NCI-H1694 (cell line): ENCODE results near the gene TMIGD2.
A peak's percentile ranks its signal among the peaks of the same experiment; 100 is the strongest.
"Not testable (repeated sequence)": the region's sequence is repeated elsewhere in the genome, so short reads cannot be mapped to it uniquely, and the experiment has no call there.

Source experiments
- DNase-seq: peaks from one replicate; lab custom pipeline; 2025; lab: John Stamatoyannopoulos, UW

Gene TMIGD2, protein sequence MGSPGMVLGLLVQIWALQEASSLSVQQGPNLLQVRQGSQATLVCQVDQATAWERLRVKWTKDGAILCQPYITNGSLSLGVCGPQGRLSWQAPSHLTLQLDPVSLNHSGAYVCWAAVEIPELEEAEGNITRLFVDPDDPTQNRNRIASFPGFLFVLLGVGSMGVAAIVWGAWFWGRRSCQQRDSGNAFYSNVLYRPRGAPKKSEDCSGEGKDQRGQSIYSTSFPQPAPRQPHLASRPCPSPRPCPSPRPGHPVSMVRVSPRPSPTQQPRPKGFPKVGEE

DNA sequence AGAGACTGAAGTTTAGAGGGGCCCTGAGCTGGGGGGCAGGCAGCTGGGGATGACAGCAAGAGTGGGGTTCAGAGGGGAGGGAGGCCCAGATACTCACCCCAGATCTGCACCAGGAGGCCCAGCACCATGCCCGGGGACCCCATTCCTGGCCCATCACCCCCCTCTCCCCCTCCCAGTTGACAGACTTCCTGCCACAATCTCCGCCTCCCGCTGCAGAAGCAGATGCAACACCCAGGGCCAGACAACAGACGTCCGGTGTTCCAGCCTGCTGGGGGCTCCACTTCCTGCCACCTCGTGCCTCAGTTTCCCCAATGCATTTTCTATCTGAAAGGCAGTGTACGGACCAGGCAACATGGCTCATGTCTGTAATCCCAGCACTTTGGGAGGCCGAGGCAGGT lies at the start of gene TMIGD2:
TMIGD2 (minus strand) TSS at position 147 of the 398 bp plus-strand sequence; CDS start at position 143, 4 bp downstream.
- no peak for DNase-seq

DNA sequence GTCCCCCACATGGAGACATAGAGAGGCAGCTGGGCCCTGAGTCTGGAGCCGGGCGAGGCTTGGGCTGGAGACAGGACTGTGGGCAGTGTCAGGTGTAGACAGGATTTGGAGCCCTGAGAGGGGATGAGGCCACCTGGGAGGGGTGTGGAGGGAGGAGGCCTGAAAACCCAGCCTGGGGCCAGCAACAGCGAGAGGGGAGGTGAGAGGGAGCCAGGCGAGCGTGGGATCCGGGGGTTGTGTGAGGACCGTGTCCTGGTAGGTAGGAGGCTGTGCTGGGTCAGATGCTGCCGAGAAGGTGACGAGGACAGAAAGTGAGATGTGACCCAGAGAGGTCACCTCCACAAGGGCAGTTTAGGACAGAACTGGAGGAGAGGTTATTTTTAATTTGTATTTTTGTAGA lies 48.5 kb upstream of the TMIGD2 start:
- no peak for DNase-seq

DNA sequence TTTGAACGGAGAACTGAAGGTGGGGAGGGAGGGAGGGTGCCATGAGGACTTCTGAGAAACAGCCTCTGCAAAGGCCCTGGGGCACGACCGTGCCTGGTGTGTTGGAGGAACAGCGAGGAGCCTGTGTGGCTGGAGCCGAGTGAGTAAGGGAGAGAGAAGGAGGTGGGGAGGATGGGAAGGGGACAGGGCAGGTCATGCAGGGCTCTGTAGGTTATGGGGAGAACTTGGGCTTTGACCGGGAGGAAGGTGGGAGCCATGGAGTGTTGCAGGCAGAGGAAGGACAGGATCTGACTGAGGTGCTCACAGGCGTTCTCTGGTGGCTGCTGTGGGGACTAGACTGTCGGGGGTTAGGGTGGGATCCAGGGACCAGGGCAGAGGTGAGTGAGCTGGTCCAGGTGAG lies 47.9 kb upstream of the TMIGD2 start:
- no peak for DNase-seq

DNA sequence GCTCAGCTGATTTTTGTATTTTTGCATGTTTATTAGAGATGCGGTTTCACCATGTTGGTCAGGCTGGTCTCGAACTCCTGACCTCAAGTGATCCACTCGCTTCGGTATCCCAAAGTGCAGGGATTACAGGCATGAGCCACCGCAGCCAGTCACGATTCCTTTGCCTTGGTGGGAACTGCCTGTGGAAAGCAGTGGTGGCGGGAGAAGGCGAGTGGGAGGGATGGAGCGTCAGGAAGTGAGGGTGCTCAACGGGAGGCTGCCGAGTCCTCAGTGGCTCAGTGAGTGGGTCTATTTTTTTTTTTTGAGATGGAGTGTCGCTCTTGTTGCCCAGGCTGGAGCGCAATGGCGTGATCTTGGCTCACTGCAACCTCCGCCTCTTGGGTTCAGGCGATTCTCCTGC lies 47.0 kb upstream of the TMIGD2 start:
- not testable (repeated sequence) for DNase-seq

DNA sequence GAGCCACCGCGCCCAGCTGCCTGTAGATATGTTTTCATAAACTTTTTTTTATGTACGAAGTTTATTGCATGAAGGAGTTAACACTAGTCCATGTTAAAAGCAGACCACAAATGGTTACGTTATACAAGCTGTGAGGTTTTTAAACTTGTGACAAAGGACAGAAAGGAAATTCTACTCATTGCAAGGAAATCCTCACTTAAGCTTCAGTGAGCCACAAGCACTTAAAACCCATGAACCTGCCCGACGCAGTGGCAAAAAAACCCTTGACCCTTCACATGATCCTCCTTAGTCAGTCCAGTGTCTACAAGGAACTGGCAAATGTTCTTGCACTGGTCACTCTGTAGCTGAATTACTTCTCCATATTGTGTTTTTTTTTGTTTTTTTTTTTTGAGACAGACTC lies 45.3 kb upstream of the TMIGD2 start:
- DNase-seq: no peak

DNA sequence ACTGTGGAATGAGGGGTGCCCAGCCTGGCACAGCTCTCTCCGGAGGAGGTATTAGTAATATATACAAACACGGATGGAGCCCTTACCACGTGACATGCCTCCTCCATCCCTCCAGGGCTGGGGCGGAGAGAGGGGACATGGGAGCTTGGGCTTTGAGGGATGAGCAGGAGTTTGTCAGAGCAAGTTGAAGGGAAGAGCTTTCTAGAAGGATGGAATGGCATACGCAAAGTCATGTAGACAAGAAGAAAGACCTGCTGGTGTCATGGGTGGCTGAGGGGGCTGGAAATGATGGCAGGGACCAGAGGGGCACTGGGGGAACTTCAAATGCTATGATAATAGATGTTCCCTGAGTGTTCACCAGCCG lies 43.8 kb upstream of the TMIGD2 start:
- no peak for DNase-seq

DNA sequence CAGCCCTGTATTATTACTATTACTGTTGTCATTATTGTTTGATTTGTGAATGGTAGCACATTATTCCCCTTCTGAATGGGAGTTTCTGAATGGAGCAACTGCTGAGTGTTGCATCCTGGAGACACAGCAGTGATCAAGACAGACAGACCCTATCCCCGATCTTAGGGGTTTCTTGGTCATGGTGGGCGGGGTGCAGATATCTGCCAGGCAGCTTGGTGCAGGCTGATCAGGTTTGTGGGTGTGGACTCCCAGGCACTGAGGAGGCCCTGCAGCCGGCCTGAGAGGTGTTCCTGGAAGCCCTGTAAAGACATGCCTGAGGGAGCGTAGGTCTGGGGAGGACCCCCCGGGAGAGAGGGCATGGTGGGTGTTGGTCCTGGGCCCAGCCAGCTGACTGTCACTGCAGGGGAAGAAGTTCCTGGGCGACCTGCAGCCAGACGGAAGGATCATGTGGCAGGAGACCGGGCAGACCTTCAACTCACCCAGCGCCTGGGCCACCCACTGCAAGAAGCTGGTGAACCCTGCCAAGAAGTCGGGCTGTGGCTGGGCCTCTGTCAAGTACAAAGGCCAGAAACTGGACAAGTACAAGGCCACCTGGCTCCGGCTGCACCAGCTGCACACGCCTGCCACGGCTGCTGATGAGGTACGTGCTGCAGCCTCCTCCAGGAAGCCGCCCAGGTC lies 43.3 kb upstream of the TMIGD2 start:
- DNase-seq: no peak

DNA sequence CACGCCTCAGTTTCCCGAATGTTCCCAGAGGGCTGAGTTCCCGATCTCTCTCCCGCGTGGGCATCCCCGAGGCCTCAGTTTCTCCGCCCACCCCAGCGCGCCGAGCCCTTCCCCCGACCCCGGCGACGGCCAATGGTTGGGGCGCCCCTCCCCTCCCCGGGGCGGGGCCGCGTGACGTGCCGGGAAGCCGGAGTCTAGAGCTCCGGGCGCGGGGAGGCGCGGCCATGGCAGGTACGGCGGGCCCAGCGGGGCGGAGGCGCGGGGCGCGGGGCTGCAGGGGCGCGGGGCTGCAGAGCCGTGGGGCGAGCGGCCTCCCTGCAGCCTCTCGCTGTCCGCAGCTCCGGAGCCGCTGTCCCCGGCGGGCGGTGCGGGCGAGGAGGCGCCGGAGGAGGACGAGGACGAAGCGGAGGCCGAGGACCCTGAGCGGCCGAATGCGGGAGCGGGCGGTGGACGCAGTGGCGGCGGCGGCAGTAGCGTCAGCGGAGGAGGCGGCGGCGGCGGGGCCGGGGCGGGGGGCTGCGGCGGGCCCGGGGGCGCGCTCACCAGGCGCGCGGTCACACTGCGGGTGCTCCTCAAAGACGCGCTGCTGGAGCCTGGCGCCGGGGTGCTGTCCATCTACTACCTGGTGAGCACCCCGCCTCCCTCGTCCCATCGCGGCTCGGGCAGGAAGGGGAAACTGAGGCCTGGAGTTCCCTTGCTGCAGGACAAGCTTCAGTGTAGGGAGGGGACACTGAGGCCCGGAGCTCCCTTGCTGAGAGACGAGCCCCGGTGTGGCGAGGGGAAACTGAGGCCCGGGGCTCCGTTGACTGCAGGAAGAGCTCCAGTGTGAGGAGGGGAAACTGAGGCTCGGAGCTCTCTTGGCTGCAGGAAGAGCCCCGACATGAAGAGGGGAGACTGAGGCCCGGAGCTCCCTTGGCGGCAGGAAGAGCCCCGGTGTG lies 41.5 kb upstream of the TMIGD2 start, which contains the start of gene MPND:
MPND (plus strand) TSS at position 193 of the 938 bp plus-strand sequence; CDS start at position 225, 32 bp downstream.
- peak; percentile 44 for DNase-seq

DNA sequence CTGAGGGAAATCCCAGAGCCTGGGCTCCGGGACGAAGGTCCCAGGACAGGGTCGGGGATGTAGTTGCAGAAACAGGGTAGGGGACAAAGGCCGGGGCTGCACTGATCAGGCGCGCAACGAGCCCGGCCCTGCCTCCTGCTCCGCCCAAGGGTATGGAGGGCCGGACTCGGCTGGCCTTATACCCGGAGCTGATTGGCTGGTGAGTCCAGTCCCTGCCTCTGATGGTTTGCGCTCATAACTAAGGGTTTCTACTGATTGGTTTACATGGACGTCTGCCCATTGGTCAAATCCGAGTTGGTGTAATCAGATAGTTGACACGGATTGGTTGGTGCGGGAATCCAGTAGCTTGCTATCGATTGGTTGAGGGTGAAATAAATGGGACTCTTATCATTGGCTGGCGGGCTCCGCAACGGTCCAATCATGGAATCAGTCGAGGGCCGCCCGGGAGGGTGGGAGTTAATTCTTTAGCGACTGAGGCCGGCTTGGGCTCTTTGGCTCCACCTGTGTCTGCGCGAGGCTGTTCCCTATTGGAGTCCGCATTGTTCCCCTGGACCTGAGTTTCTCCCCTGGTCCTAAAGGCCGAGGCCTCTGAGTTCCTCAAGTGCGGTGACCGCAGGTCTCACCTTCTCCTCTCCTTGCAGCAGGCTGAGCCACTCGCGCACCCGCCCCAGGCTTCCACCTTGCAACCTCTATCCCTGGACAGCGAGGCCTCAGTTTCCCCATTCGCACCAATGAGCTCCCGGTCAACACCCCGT lies 40.6 kb upstream of the TMIGD2 start:
- DNase-seq: peak; percentile 99

DNA sequence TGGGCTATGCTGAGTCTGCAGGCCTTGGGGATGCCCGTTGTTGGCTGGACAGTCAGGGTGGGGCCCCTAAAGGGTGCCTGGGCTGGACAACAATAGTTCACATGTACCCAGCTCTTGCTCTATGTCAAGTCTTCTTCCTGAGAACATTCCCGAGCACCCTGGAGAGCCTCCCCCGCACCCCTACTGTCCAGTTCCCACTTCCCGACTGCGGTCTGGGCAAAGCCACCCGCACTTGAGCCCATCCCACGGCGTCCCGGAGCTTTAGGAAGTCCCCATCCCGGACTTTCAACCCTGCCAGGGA lies 40.1 kb upstream of the TMIGD2 start:
- no peak for DNase-seq

DNA sequence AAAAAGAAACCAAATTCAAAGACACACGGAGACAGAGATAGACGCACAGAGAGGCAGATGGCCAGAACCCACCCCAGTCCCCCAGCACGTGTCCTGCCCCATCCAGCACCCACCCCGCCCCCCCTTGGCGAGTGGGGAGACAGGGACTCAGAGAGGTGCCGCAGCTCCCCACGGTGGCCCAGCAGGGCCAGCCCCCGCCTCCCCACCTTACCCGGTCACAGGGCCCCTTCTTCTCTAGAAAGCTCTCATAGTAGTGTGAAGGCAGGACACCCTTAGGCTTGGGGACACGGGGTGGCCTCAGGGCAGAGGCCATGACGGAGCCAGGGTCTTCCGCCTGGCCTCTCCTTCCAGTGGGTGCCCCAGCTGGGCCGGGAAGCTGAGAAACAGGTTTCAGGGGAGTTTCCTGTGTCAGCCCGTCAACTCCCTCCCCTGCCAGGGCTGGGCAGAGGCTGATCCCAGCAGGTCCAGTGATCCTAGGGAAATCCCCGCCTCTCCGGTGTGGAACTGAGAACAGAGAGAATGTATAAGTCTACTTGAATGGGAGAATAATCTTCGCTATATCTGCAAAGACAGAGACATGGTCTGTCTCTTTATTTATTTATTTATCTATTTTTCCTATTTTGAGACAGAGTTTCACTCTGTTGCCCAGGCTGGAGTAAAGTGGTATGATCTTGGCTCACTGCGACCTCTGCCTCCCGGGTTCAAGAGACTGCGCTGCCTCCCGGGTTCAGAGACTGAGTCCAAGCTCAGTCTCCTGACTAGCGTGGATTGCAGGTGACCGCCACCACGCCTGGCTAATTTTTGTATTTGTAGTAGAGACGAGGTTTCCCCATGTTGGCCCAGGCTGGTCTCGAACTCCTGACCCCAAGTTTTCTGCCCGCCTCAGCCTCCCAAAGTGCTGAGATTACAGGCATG lies 36.5 kb upstream of the TMIGD2 start, which contains the start of gene STAP2:
STAP2 (minus strand) TSS at position 387 of the 915 bp plus-strand sequence; CDS start at position 313, 74 bp downstream.
- no peak for DNase-seq

DNA sequence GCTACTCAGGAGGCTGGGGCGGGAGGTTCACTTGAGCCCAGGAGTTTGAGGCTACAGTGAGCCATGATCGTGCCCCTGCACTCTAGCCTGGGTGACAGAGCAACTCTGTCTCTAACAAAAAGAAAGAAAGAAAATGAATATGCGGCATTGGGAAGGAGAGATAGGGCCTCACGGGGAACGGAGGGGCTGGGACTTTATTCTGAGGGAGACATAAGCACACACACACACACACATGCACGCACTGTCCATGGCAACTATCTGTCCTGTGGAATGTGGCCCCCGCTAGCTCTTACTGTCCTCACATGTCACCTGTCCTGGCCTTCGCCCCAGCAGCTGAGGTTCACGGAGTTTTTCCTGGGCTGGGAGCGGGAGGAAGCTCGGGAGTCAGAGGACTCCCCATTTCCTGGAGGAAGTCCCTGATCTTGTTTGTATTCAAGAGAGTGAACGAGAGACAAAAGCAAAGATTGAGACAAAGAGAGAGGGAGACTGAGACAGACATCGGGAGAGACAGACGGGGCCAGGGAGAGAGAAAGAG lies 35.8 kb upstream of the TMIGD2 start:
- no peak for DNase-seq

DNA sequence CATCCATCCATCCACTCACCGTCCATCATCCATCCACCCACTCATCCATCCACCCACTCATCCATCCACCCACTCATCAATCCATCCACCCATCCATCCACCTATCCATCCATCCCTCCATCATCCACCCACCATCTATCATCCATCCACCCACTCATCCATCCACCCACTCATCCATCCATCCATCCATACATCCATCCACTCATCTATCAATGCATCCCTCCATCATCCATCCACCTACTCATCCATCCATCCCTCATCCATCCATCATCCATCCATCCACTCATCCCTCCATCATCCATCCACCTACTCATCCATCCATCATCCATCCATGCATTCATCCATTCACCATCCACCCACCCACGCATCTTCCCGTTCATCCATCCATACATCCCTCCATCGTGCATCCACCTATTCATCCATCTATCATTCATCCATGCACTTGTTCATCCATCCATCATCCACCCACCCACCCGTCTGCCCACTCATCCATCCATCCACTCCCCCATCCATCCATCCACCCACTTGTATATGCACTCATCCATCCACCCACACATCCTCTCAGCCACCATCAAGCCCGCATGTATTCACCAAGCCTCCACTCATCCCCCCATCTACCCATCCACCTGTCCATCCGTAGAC lies 32.9 kb upstream of the TMIGD2 start:
- no peak for DNase-seq

DNA sequence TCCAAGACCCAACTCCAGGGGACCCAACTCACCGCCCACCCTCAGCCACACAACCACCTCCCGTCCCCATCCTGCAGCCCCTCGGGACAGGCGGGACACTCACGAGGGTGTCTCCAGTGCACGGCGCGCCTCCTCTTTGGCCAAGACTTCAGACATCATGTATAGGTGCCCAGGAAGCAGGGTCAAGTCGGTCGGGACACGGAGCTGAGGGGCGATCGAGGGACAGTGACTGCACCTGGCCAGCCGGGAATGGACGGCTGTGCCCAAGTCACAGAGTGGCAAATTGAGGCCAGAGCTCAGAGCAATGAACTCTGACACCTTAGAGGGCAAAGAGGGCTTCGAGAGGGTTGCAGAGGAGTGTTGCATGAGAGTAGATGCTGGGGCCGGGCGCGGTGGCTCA lies 27.7 kb upstream of the TMIGD2 start:
- DNase-seq: no peak

DNA sequence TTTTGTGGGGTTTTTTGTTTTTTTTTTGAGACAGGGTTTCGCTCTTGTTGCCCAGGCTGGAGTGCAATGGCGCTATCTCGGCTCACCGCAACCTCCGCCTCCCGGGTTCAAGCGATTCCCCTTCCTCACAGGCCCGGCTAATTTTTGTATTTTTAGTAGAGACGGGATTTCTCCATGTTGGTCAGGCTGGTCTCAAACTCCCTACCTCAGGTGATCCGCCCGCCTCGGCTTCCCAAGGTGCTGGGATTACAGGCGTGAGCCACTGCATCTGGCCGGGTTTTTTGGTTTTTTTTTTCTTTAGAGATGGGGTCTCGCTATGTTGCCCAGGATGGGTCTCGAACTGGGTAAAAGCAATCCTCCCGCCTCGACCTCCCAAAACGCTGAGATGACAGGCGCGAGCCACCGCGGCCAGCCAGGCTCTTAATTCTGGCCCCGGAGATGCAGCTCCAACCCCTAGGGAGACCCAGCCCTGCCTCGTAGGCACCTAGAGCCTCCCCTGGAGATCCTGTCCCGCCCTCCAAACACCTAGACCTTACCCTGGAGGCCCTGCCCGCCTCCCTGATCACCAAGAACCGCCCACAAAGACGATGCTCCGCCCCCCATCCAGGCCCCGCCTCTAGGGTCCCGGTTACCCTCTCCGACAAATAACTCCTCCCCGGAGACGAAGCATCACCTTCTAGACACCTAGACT lies 26.9 kb upstream of the TMIGD2 start:
- not testable (repeated sequence) for DNase-seq

DNA sequence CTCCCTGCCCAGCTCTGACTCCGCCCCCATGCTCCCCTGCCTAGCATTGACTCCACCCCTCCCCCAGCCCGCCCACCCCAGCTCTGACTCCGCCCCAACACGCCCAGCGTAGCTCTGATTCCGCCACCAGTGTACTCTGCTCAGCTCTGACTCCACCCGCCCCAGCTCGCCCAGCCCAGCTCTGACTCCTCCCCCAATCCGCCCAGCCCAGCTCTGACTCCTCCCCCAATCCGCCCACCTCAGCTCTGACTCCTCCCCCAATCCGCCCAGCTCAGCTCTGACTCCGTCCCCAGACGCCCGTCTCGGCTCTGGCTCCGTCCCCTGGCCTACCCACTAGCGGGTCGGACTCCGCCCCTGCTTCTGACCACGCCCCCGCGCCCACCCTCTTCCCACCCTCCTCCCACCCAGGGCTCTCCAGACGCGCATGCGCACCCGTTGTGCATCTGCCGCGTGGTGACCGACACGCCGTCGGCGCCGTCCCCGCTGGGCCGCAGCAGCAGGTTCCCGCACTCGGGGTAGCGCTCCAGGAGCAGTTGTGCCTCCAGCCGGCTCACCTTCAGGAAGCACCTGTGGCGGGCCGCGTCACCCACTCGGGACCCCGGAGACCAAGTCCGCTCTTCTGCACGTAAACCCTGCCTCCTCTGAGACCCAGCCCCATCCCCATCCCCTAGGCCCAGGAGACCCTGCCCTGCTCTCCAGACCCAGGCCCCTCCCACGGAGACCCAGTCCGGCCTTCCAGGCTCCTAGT lies 26.2 kb upstream of the TMIGD2 start:
- no peak for DNase-seq

DNA sequence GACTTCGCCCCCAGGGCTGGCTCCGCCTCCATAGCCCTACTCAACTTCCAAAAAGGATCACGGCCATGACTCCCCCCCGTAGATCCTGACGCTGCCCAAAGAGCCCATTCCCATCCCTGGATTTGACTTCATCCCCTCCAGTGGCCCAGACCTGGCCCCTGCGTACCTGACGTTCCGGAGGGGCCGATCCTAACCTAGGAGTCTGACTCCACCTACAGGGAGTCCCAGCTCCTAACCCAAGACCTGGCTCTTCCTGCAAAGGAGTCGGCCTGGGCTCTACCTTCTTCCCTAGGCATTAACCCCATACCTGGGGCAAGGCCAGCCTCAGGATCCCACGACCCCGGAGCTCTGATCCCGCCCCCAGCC lies 25.7 kb upstream of the TMIGD2 start:
- no peak for DNase-seq

DNA sequence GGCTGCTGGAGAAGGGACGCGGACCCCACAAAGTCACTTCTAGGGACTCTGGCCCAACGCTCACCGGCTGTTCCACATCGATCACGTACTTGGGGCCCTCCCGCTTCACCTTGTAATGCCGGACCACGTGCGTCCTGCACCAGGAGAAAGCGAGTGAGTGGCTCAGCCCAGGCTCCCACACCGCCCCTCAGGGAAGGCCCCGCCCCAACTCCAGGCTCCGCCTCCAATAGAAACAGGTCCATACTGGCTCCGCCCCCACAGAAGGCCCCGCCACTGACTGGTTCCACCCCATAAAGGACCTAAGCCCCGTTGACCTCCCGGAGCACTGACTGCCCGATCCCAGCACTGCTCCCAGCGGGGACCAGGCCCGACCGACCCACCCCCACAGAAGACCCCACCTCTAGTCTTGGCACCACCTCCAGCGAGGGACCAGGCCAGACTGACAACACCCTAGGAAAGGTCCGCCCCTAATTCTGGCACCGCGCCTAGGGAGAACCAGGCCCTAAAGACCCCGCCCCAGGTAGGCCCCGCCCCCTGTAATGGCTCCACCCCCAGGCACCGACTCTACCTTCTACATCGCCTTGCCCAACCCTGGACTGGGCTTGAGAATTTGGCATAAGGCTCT lies 25.2 kb upstream of the TMIGD2 start:
- no peak for DNase-seq
